ENCODE data around the gene TMEM221.
A peak's percentile ranks its signal among the peaks of the same experiment; 100 is the strongest.
"Not testable (repeated sequence)": the region's sequence is repeated elsewhere in the genome, so short reads cannot be mapped to it uniquely, and the experiment has no call there.

Gene TMEM221

GRCh38 chr19:17475011-17475540, 26.6 kb upstream of the TMEM221 start:
- DNase-seq, result not testable (repeated sequence)
- intact Hi-C loops (cut with DNase I), result loop anchor here (10.0 kb wide), 1 partner anchor 140 kb away; the partner anchor contains the start of genes ANO8 and GTPBP3

- intact Hi-C loops (cut with DNase I), result loop anchor here (10.0 kb wide), 1 partner anchor 138 kb away; the partner anchor contains the start of genes ANO8 and GTPBP3
These were observed 24.6 kb upstream of the TMEM221 start for GRCh38 chr19:17473041-17473440.

GRCh38 chr19:17471410-17472125, 23.1 kb upstream of the TMEM221 start:
- intact Hi-C loops (cut with DNase I), result loop anchor here (1.0 to 10.0 kb wide), 2 partner anchors 40 to 137 kb away; partner anchors contain the start of genes ANO8, GTPBP3 and PGLS
- no peak for DNase-seq

More at GRCh38 chr19:17473041-17473440, 24.6 kb upstream of the TMEM221 start:
- no peak for DNase-seq

- intact Hi-C loops (cut with DNase I), result loop anchor here (10.0 kb wide), 1 partner anchor 135 kb away; the partner anchor contains the start of genes ANO8 and GTPBP3
- DNase-seq, result peak; percentile 99 to 100 (median 100)
These were observed 21.8 kb upstream of the TMEM221 start, which contains the start of gene SLC27A1 for GRCh38 chr19:17470068-17470841. TSS of gene SLC27A1 (plus strand) at chr19:17470524. CDS start at chr19:17470541, 17 bp downstream.

GRCh38 chr19:17469481-17470067, 21.1 kb upstream of the TMEM221 start:
- intact Hi-C loops (cut with DNase I), result loop anchor here (10.0 kb wide), 1 partner anchor 135 kb away; the partner anchor contains the start of genes ANO8 and GTPBP3
- DNase-seq, result peak; percentile 60 to 97 (median 80)

- DNase-seq, result peak in 1 of 10 donors; percentile 18
- intact Hi-C loops (cut with DNase I), result no loop called here
These were observed 20.6 kb upstream of the TMEM221 start for GRCh38 chr19:17469092-17469480.

GRCh38 chr19:17468302-17469091, 20.0 kb upstream of the TMEM221 start:
- intact Hi-C loops (cut with DNase I), result no loop called here
- peak in 9 of 10 donors; percentile 28 to 90 (median 57) for DNase-seq

- intact Hi-C loops (cut with DNase I), result no loop called here
- DNase-seq, result peak in 2 of 10 donors; percentile 41 to 52
These were observed 19.2 kb upstream of the TMEM221 start for GRCh38 chr19:17467471-17468301.

- DNase-seq, result peak in 2 of 10 donors; percentile 18 to 26
- intact Hi-C loops (cut with DNase I), result no loop called here
These were observed 18.0 kb upstream of the TMEM221 start for GRCh38 chr19:17466487-17466850.

- DNase-seq, result peak in 3 of 10 donors; percentile 18 to 69 (median 53)
These were observed 12.1 kb upstream of the TMEM221 start, which contains the start of gene NXNL1 for GRCh38 chr19:17460372-17461230. TSS of gene NXNL1 (minus strand) at chr19:17460926. CDS start at chr19:17460869, 57 bp downstream.

GRCh38 chr19:17458970-17459369, 10.5 kb upstream of the TMEM221 start:
- peak in 1 of 10 donors; percentile 7 for DNase-seq
- intact Hi-C loops (cut with DNase I), result loop anchor here (10.0 kb wide), 1 partner anchor 396 kb away; the partner anchor contains the start of gene RPL18A

More at GRCh38 chr19:17460372-17461230, 12.1 kb upstream of the TMEM221 start, which contains the start of gene NXNL1:
- intact Hi-C loops (cut with DNase I), result no loop called here

- intact Hi-C loops (cut with DNase I), result loop anchor here (10.0 kb wide), 1 partner anchor 397 kb away; the partner anchor contains the start of gene RPL18A
- DNase-seq, result no peak
These were observed 9.1 kb upstream of the TMEM221 start for GRCh38 chr19:17457616-17458015.

GRCh38 chr19:17456127-17456526, 7.7 kb upstream of the TMEM221 start:
- no peak for DNase-seq
- intact Hi-C loops (cut with DNase I), result loop anchor here (10.0 kb wide), 1 partner anchor 399 kb away; the partner anchor contains the start of gene RPL18A

GRCh38 chr19:17455308-17456123, 7.0 kb upstream of the TMEM221 start:
- peak in 2 of 10 donors; percentile 48 to 52 for DNase-seq
- intact Hi-C loops (cut with DNase I), result loop anchor here (10.0 kb wide), 1 partner anchor 399 kb away; the partner anchor contains the start of gene RPL18A

- intact Hi-C loops (cut with DNase I), result loop anchor here (10.0 kb wide), 1 partner anchor 400 kb away; the partner anchor contains the start of gene RPL18A
- DNase-seq, result peak in 1 of 10 donors; percentile 30
These were observed 6.2 kb upstream of the TMEM221 start for GRCh38 chr19:17454576-17455071.

GRCh38 chr19:17451820-17452219, 3.4 kb upstream of the TMEM221 start:
- intact Hi-C loops (cut with DNase I), result loop anchor here (10.0 kb wide), 1 partner anchor 403 kb away; the partner anchor contains the start of gene RPL18A
- DNase-seq, result no peak

Measured in posterior cingulate gyrus (tissue), 11 donors.